CD4-positive, alpha-beta T cell treated with Interferon alpha-2 for 1 hour (primary cell): ENCODE data around the gene RRP36.
"Not testable (repeated sequence)": the region's sequence is repeated elsewhere in the genome, so short reads cannot be mapped to it uniquely, and the experiment has no call there.

Experiments
- DNase-seq, 2 donors: peaks; one replicate each; pipeline ENCODE4 v3.0.0-alpha.2; 2020 to 2022

RRP36 gene

GRCh38 chr6:43038727-43039126 lies 17.3 kb downstream of the RRP36 start:
- no peak for DNase-seq

- no peak for DNase-seq
Measured at GRCh38 chr6:43040542-43041257, 19.3 kb downstream of the RRP36 start.

GRCh38 chr6:43041475-43041874 lies 20.1 kb downstream of the RRP36 start:
- not testable (repeated sequence) for DNase-seq

- DNase-seq, result no peak
Measured at GRCh38 chr6:43043310-43043709, 21.9 kb downstream of the RRP36 start.

- no peak for DNase-seq
Measured at GRCh38 chr6:43045371-43045930, 24.0 kb downstream of the RRP36 start.

GRCh38 chr6:43047998-43048397 lies 26.6 kb downstream of the RRP36 start:
- no peak for DNase-seq

- DNase-seq, result no peak
Measured at GRCh38 chr6:43050981-43051380, 29.6 kb downstream of the RRP36 start.

- DNase-seq, result no peak
Measured at GRCh38 chr6:43052225-43052841, 30.9 kb downstream of the RRP36 start.

- no peak for DNase-seq
Measured at GRCh38 chr6:43052842-43053544, 31.6 kb downstream of the RRP36 start.

- DNase-seq, result peak; percentile 82 to 92
Measured at GRCh38 chr6:43053545-43054205, 32.3 kb downstream of the RRP36 start, which contains the start of gene CUL7. Gene CUL7 (minus strand): TSS chr6:43053851. CDS start chr6:43052788, 1,063 bp downstream.

- no peak for DNase-seq
Measured at GRCh38 chr6:43054206-43054943, 33.0 kb downstream of the RRP36 start.

- DNase-seq, result no peak
Measured at GRCh38 chr6:43055966-43056365, 34.5 kb downstream of the RRP36 start.

GRCh38 chr6:43058531-43058930 lies 37.1 kb downstream of the RRP36 start:
- DNase-seq, result no peak

GRCh38 chr6:43059168-43060033 lies 38.0 kb downstream of the RRP36 start, which contains the start of the genes KLC4 and MRPL2:
Gene KLC4 (plus strand): TSS chr6:43059631. CDS start chr6:43061336, 1,705 bp downstream.
Gene MRPL2 (minus strand): TSS chr6:43059434. CDS start chr6:43059381, 53 bp downstream.
- peak; percentile 98 for DNase-seq

- no peak for DNase-seq
Measured at GRCh38 chr6:43060034-43060754, 38.8 kb downstream of the RRP36 start.

GRCh38 chr6:43060755-43061633 lies 39.6 kb downstream of the RRP36 start:
- DNase-seq, result no peak

- DNase-seq, result no peak
Measured at GRCh38 chr6:43061861-43062260, 40.4 kb downstream of the RRP36 start.

GRCh38 chr6:43062818-43063217 lies 41.4 kb downstream of the RRP36 start:
- no peak for DNase-seq

- DNase-seq, result peak in 1 of 2 donors; percentile 44
Measured at GRCh38 chr6:43070028-43070632, 48.7 kb downstream of the RRP36 start.
